Chondrocyte (in vitro differentiated cells): ENCODE data around the gene ADORA1. TPM values are rescaled to one million over a fixed set of nuclear protein-coding genes. Genes with fewer than 3 reads are reported as not detected.
A peak's percentile ranks its signal among the peaks of the same experiment; 100 is the strongest.

Experiments used
- DNase-seq: peaks from one replicate; pipeline ENCODE4 v3.0.0; 2021; ENCODE audit warnings: mixed read lengths, low spot score
- H3K27ac Mint-ChIP-seq: one replicate; pipeline ENCODE4 v1.8.0; 2021; ENCODE audit warnings: mild to moderate bottlenecking, moderate library complexity, mixed read lengths; ENCODE audit not compliant: unreplicated experiment
- H3K27me3 Mint-ChIP-seq: 2 replicates; pipeline ENCODE4 v1.8.0; 2021; ENCODE audit warnings: low read depth, mixed read lengths
- H3K36me3 Mint-ChIP-seq: 2 replicates; pipeline ENCODE4 v1.8.0; 2021; ENCODE audit warnings: low read depth, mixed read lengths
- H3K4me1 Mint-ChIP-seq: 2 replicates; pipeline ENCODE4 v1.8.0; 2021; ENCODE audit warnings: low read depth, mild to moderate bottlenecking, mixed read lengths
- H3K4me3 Mint-ChIP-seq: one replicate; pipeline ENCODE4 v1.8.0; 2021; ENCODE audit warnings: mild to moderate bottlenecking, moderate library complexity, mixed read lengths; ENCODE audit not compliant: unreplicated experiment
- H3K9me3 Mint-ChIP-seq: 2 replicates; pipeline ENCODE4 v1.8.0; 2021; ENCODE audit warnings: low read depth, mixed read lengths
- CTCF ChIP-seq: fragments of 200-600 bp; sonication (generic); IDR thresholded peaks from 2 replicates; pipeline ENCODE4 v1.5.0; 2021; ENCODE audit warnings: antibody characterized with exemption, mild to moderate bottlenecking, moderate library complexity
- total RNA-seq: library from RNA; stranded (reverse); gene quantifications from 3 replicates; pipeline ENCODE4 v1.2.1, GENCODE V29; 2021

The ADORA1 gene
- total RNA-seq, 1 donor from 2014 or later = 1.7 TPM

DNA sequence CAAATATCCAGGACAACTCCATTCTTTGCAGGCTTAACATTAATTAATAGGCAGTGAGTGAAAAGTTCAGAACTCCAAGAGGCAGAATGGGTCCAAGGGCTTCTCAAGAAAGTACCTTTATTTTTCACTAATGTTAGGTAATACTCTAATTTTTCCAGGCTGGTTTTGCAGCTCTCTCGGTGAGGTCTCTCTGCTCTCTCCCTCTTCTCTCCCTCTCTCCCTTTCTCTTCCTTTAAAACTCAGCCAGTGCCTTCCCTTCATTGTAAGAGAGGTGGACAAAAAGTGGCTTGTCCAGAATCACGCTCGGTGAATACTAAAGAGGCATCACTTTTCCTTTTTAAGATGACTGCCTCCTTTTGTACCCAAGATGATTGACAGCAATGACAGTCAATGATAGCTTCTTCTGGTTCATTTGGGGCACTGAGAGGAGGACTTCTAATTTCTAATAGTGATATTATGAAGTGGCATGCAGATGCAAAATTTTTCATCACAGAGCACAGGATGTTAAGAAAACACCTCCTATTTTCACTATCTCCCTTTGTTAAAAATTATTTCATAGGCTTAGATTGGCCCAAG, 60.3 kb downstream of the ADORA1 start:
- Mint-ChIP-seq H3K36me3 (no peaks in the 10 kb centered on the region), H3K4me1 (no peaks in the 10 kb centered on the region), H3K9me3 (no peaks in the 10 kb centered on the region), H3K4me3 (no peak overlapping the region), H3K27me3 (peaks cover 15% of the 10 kb centered on the region), H3K27ac (no peak overlapping the region)
- DNase-seq = no peak
- TF ChIP-seq CTCF = no peak

- Mint-ChIP-seq H3K9me3 (no peaks in the 10 kb centered on the region), H3K4me1 (no peaks in the 10 kb centered on the region), H3K27ac (no peak overlapping the region), H3K27me3 (peaks cover 15% of the 10 kb centered on the region), H3K36me3 (no peaks in the 10 kb centered on the region), H3K4me3 (no peak overlapping the region)
- no peak for DNase-seq
- no peak for TF ChIP-seq CTCF
Measured at GRCh38 chr1:203188686-203189232, 61.2 kb downstream of the ADORA1 start.

- no peak for DNase-seq
- Mint-ChIP-seq H3K27ac (no peak overlapping the region), H3K4me3 (no peak overlapping the region), H3K9me3 (no peaks in the 10 kb centered on the region), H3K4me1 (no peaks in the 10 kb centered on the region), H3K36me3 (no peaks in the 10 kb centered on the region), H3K27me3 (peaks cover 15% of the 10 kb centered on the region)
- no peak for TF ChIP-seq CTCF
Measured at GRCh38 chr1:203189951-203190352, 62.4 kb downstream of the ADORA1 start.

DNA sequence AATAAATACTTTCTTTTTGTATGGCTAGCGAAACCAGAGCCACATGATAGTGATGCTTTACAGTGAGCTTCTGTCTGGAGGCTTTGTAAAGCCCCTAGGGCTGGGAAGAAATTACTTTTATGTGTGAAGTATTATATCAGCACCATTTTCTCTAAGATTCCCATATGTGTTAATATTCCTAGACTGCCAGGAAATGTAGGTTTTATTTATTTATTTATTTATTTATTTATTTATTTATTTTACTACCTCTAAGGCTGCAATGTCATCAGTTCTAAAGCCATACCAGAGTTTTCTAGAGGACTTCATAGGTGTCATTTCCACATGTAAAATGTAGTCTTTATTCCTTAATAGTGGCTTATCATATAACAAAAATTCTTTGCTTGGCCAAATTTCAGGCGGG, 63.4 kb downstream of the ADORA1 start:
- H3K4me3 Mint-ChIP-seq = no peak overlapping the region
- TF ChIP-seq CTCF = no peak
- peaks cover 4% of the 10 kb centered on the region for H3K4me1 Mint-ChIP-seq
- H3K27me3 Mint-ChIP-seq = peaks cover 15% of the 10 kb centered on the region
- H3K9me3 Mint-ChIP-seq = no peaks in the 10 kb centered on the region
- DNase-seq = no peak
- H3K27ac Mint-ChIP-seq = no peak overlapping the region
- H3K36me3 Mint-ChIP-seq = no peaks in the 10 kb centered on the region

DNA sequence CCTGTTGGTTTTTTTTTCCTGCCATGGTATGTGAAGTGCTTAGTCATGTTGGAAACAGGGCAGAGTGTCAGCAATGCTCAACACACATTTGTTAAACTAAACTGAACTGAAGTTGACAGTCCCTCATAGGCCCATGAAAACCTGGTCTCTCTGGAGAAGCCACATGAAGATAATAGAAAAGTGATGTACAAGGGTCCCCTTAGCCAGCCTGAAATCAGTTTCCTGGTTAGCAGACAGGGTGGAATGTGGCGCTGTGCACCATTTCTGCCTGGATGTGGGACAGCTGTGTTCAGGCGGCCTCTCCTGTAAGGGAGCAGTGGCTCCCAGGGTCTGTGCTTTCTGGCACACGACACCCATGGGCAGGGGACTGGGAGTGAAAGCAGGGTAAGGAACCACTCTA, 68.8 kb downstream of the ADORA1 start:
- Mint-ChIP-seq H3K9me3 (no peaks in the 10 kb centered on the region), H3K27ac (no peak overlapping the region), H3K4me3 (no peak overlapping the region), H3K36me3 (peaks cover 2% of the 10 kb centered on the region), H3K4me1 (peaks cover 30% of the 10 kb centered on the region), H3K27me3 (peaks cover 7% of the 10 kb centered on the region)
- no peak for DNase-seq
- peak; percentile 16 for TF ChIP-seq CTCF
